ENCODE results near the gene SCN5A. TPM values are rescaled to one million over a fixed set of nuclear protein-coding genes. Genes with fewer than 3 reads are reported as not detected.

The SCN5A gene
- polyA plus RNA-seq, 1 of the 3 experiments (the other 2 are of a cell fraction) = 0.18 TPM

GRCh38 chr3:38657369-38657768, 7.9 kb upstream of the SCN5A start:
- no peak overlapping the region for H3K4me3 ChIP-seq (ENCODE audit: low read depth in 2 of 2, low read length in 1 of 2)
- H3F3A ChIP-seq (replicated peaks; ENCODE audit: insufficient read depth) = no peaks in the 10 kb centered on the region
- no peaks in the 10 kb centered on the region for H4K20me1 ChIP-seq (ENCODE audit: insufficient read depth)
- WGBS (ENCODE audit: low lambda C conversion rate) = 49% methylated on average over 5 of the region's 5 CpGs
- no peaks in the 10 kb centered on the region for H3K9me2 ChIP-seq
- no peak overlapping the region for H3K4me2 ChIP-seq
- ChIA-PET POLR2A (no interaction called here), CTCF (interaction anchor here (1.0 to 14.0 kb wide), 6 partner anchors 11 to 342 kb away, joined by 3 to 556 read pairs (median 40); partner anchors contain the start of gene EXOG)
- H3K27me3 ChIP-seq (ENCODE audit: insufficient read depth) = no peaks in the 10 kb centered on the region; the same call in 1 of the 2 replicates
- DNase-seq = no peak
- H3K9ac ChIP-seq = no peak overlapping the region
- H3K36me3 ChIP-seq (replicated peaks in 1 of 2; ENCODE audit: control insufficient read depth in 1 of 2, insufficient read depth in 2 of 2, low read length in 1 of 2) = no peaks in the 10 kb centered on the region
- no peaks in the 10 kb centered on the region for H3K9me3 ChIP-seq
- TF ChIP-seq SMC3 (IDR thresholded peaks at IDR 0.05; ENCODE audit: low read depth, low read length) (no peak), MEF2A (IDR thresholded peaks at IDR 0.05; ENCODE audit: borderline replicate concordance, low read depth) (no peak), YY1 (IDR thresholded peaks at IDR 0.05; ENCODE audit: low read depth) (no peak), EZH2phosphoT487 (IDR thresholded peaks at IDR 0.05; ENCODE audit: borderline replicate concordance, low read depth) (no peak), NRF1 (IDR thresholded peaks at IDR 0.05; ENCODE audit: low read depth, low read length) (no peak), NFIC (IDR thresholded peaks at IDR 0.05; ENCODE audit: borderline replicate concordance) (no peak), RFX5 (IDR thresholded peaks at IDR 0.05; ENCODE audit: low read length) (no peak), USF1 (IDR thresholded peaks at IDR 0.05; ENCODE audit: borderline replicate concordance, low read depth) (no peak), GATA2 (CRISPR knock-in tag; IDR thresholded peaks at IDR 0.05) (no peak), TCF12 (IDR thresholded peaks at IDR 0.05) (no peak), RXRA (IDR thresholded peaks at IDR 0.05; ENCODE audit: borderline replicate concordance, low read depth) (no peak), RAD21 (IDR thresholded peaks at IDR 0.05; ENCODE audit: low read length) (no peak), EP300 (IDR thresholded peaks at IDR 0.05; ENCODE audit: borderline replicate concordance in 1 of 2, low read depth in 1 of 2, low read length in 1 of 2) (no peak), MAX (IDR thresholded peaks at IDR 0.05; ENCODE audit: low read depth) (no peak), PBX3 (IDR thresholded peaks at IDR 0.05) (no peak), CHD2 (IDR thresholded peaks at IDR 0.05; ENCODE audit: low read length, partially characterized antibody) (no peak), MXI1 (IDR thresholded peaks at IDR 0.05; ENCODE audit: low read depth, low read length) (no peak), IRF3 (IDR thresholded peaks at IDR 0.05; ENCODE audit: low read depth, low read length) (no peak), TEAD4 (IDR thresholded peaks at IDR 0.05; ENCODE audit: borderline replicate concordance, insufficient read depth) (no peak)
- no peaks in the 10 kb centered on the region for H3K79me2 ChIP-seq (ENCODE audit: insufficient read depth)
- peaks cover 0 to 16% of the 10 kb centered on the region in 2 experiments; a peak in 1 of 4 replicates for H3K4me1 ChIP-seq (ENCODE audit: control insufficient read depth in 1 of 2, insufficient read depth in 2 of 2, low read depth in 1 of 2, low read length in 1 of 2)
- no peak overlapping the region for H2AFZ ChIP-seq (ENCODE audit: low read depth)
- no peak overlapping the region for H3K27ac ChIP-seq (ENCODE audit: low read depth in 2 of 2, low read length in 1 of 2)

Data from SK-N-SH (cell line).